ENCODE measurements around the gene CRIP1.
A peak's percentile ranks its signal among the peaks of the same experiment; 100 is the strongest.

Gene CRIP1

GRCh38 chr14:105498430-105499255 lies 12.0 kb downstream of the CRIP1 start:
- Mint-ChIP-seq H3K27ac (no peak overlapping the region), H3K4me3 (no peak overlapping the region), H3K36me3 (peaks cover 13% of the 10 kb centered on the region), H3K4me1 (no peaks in the 10 kb centered on the region), H3K9me3 (no peaks in the 10 kb centered on the region)
- ATAC-seq (no peak), DNase-seq (ENCODE audit: low spot score in 2 of 2) (peak in 1 of 2 donors; percentile 49)

- Mint-ChIP-seq H3K9me3 (no peaks in the 10 kb centered on the region), H3K4me1 (no peaks in the 10 kb centered on the region), H3K27ac (no peak overlapping the region), H3K36me3 (peaks cover 13% of the 10 kb centered on the region), H3K4me3 (no peak overlapping the region)
- no peak for DNase-seq (ENCODE audit: low spot score in 2 of 2)
- ATAC-seq: no peak
Observed at GRCh38 chr14:105499256-105500035, 12.8 kb downstream of the CRIP1 start.

GRCh38 chr14:105500036-105500725 lies 13.5 kb downstream of the CRIP1 start:
- ATAC-seq: no peak
- Mint-ChIP-seq H3K4me1 (no peaks in the 10 kb centered on the region), H3K4me3 (no peak overlapping the region), H3K9me3 (no peaks in the 10 kb centered on the region), H3K36me3 (peaks cover 13% of the 10 kb centered on the region), H3K27ac (no peak overlapping the region)
- DNase-seq (ENCODE audit: low spot score in 2 of 2): no peak

GRCh38 chr14:105500726-105501101 lies 14.0 kb downstream of the CRIP1 start:
- DNase-seq (ENCODE audit: low spot score in 2 of 2): no peak
- Mint-ChIP-seq H3K36me3 (peaks cover 13% of the 10 kb centered on the region), H3K27ac (no peak overlapping the region), H3K9me3 (no peaks in the 10 kb centered on the region), H3K4me3 (no peak overlapping the region), H3K4me1 (no peaks in the 10 kb centered on the region)
- no peak for ATAC-seq

- no peak overlapping the region for H3K27ac Mint-ChIP-seq
- no peak for ATAC-seq
- H3K9me3 Mint-ChIP-seq: no peaks in the 10 kb centered on the region
- DNase-seq (ENCODE audit: low spot score in 2 of 2): no peak
- H3K4me3 Mint-ChIP-seq: no peak overlapping the region
- peaks cover 13% of the 10 kb centered on the region for H3K36me3 Mint-ChIP-seq
- no peaks in the 10 kb centered on the region for H3K4me1 Mint-ChIP-seq
Observed at GRCh38 chr14:105501504-105502291, 15.0 kb downstream of the CRIP1 start.

GRCh38 chr14:105502446-105503295 lies 16.0 kb downstream of the CRIP1 start:
- Mint-ChIP-seq H3K4me1 (no peaks in the 10 kb centered on the region), H3K36me3 (peaks cover 13% of the 10 kb centered on the region)

GRCh38 chr14:105503296-105503640 lies 16.6 kb downstream of the CRIP1 start:
- no peak overlapping the region for H3K27ac Mint-ChIP-seq
- no peaks in the 10 kb centered on the region for H3K4me1 Mint-ChIP-seq
- ATAC-seq (peak; percentile 8), DNase-seq (ENCODE audit: low spot score in 2 of 2) (no peak)
- no peaks in the 10 kb centered on the region for H3K9me3 Mint-ChIP-seq
- H3K4me3 Mint-ChIP-seq: no peak overlapping the region
- H3K36me3 Mint-ChIP-seq: peaks cover 13% of the 10 kb centered on the region

More at GRCh38 chr14:105502446-105503295, 16.0 kb downstream of the CRIP1 start:
- H3K9me3 Mint-ChIP-seq: no peaks in the 10 kb centered on the region
- DNase-seq (ENCODE audit: low spot score in 2 of 2): no peak
- H3K27ac Mint-ChIP-seq: peak overlapping the region; percentile 58
- H3K4me3 Mint-ChIP-seq: no peak overlapping the region
- no peak for ATAC-seq

- DNase-seq (ENCODE audit: low spot score in 2 of 2) (no peak), ATAC-seq (no peak)
- Mint-ChIP-seq H3K4me1 (no peaks in the 10 kb centered on the region), H3K27ac (no peak overlapping the region), H3K4me3 (no peak overlapping the region), H3K9me3 (no peaks in the 10 kb centered on the region), H3K36me3 (peaks cover 13% of the 10 kb centered on the region)
Observed at GRCh38 chr14:105503935-105504692, 17.4 kb downstream of the CRIP1 start.

GRCh38 chr14:105505101-105505500 lies 18.4 kb downstream of the CRIP1 start:
- Mint-ChIP-seq H3K4me3 (no peak overlapping the region), H3K27ac (no peak overlapping the region), H3K36me3 (peaks cover 12% of the 10 kb centered on the region), H3K4me1 (no peaks in the 10 kb centered on the region), H3K9me3 (no peaks in the 10 kb centered on the region)
- DNase-seq (ENCODE audit: low spot score in 2 of 2): no peak
- ATAC-seq: no peak

GRCh38 chr14:105507247-105507646 lies 20.6 kb downstream of the CRIP1 start:
- no peaks in the 10 kb centered on the region for H3K9me3 Mint-ChIP-seq
- no peaks in the 10 kb centered on the region for H3K4me1 Mint-ChIP-seq
- no peak overlapping the region for H3K27ac Mint-ChIP-seq
- no peak overlapping the region for H3K4me3 Mint-ChIP-seq
- DNase-seq (ENCODE audit: low spot score in 2 of 2): no peak
- ATAC-seq: no peak
- H3K36me3 Mint-ChIP-seq: peaks cover 7% of the 10 kb centered on the region

GRCh38 chr14:105508069-105508468 lies 21.4 kb downstream of the CRIP1 start:
- H3K4me1 Mint-ChIP-seq: no peaks in the 10 kb centered on the region
- no peak for DNase-seq (ENCODE audit: low spot score in 2 of 2)
- ATAC-seq: no peak

GRCh38 chr14:105508601-105509000 lies 21.9 kb downstream of the CRIP1 start:
- no peak for DNase-seq (ENCODE audit: low spot score in 2 of 2)
- Mint-ChIP-seq H3K9me3 (no peaks in the 10 kb centered on the region), H3K4me1 (no peaks in the 10 kb centered on the region), H3K4me3 (no peak overlapping the region), H3K27ac (peak overlapping the region; percentile 66), H3K36me3 (no peaks in the 10 kb centered on the region)
- no peak for ATAC-seq

More at GRCh38 chr14:105508069-105508468, 21.4 kb downstream of the CRIP1 start:
- Mint-ChIP-seq H3K27ac (no peak overlapping the region), H3K9me3 (no peaks in the 10 kb centered on the region), H3K36me3 (no peaks in the 10 kb centered on the region), H3K4me3 (no peak overlapping the region)

GRCh38 chr14:105517096-105517495 lies 30.4 kb downstream of the CRIP1 start:
- Mint-ChIP-seq H3K36me3 (no peaks in the 10 kb centered on the region), H3K9me3 (no peaks in the 10 kb centered on the region), H3K27ac (no peak overlapping the region), H3K4me3 (no peak overlapping the region), H3K4me1 (peaks cover 5% of the 10 kb centered on the region)
- DNase-seq (ENCODE audit: low spot score in 2 of 2) (no peak), ATAC-seq (no peak)
